Measurements from ENCODE around the gene SURF1. TPM values are rescaled to one million over a fixed set of nuclear protein-coding genes. Genes with fewer than 3 reads are reported as not detected.
A peak's percentile ranks its signal among the peaks of the same experiment; 100 is the strongest.

Gene SURF1
- total RNA-seq, 1 donor from 2014 or later, result 44.5 TPM

GRCh38 chr9:133359399-133360175, 3.3 kb upstream of the SURF1 start:
- DNase-seq (ENCODE audit: low read depth), result no peak
- FAIRE-seq, result no peak
- peaks cover 23% of the 10 kb centered on the region for H3K36me3 ChIP-seq (ENCODE audit: control insufficient read depth, insufficient read depth, low read length)
- no peaks in the 10 kb centered on the region for H3K27me3 ChIP-seq (ENCODE audit: control insufficient read depth, insufficient read depth, low read length)
- no peak overlapping the region for H3K4me3 ChIP-seq (ENCODE audit: low read depth, low read length)
- peak; percentile 48 for TF ChIP-seq CTCF (IDR thresholded peaks at IDR 0.05; ENCODE audit: insufficient read depth, low read length, severe bottlenecking)

GRCh38 chr9:133357656-133358055, 1.4 kb upstream of the SURF1 start:
- FAIRE-seq (no peak), DNase-seq (ENCODE audit: low read depth) (no peak)
- TF ChIP-seq CTCF (IDR thresholded peaks at IDR 0.05; ENCODE audit: insufficient read depth, low read length, severe bottlenecking), result no peak
- no peak overlapping the region for H3K4me3 ChIP-seq (ENCODE audit: low read depth, low read length)
- H3K27me3 ChIP-seq (ENCODE audit: control insufficient read depth, insufficient read depth, low read length), result no peaks in the 10 kb centered on the region
- H3K36me3 ChIP-seq (ENCODE audit: control insufficient read depth, insufficient read depth, low read length), result peaks cover 15% of the 10 kb centered on the region

GRCh38 chr9:133355881-133356357, 368 bp downstream of the SURF1 start:
- peaks cover 21% of the 10 kb centered on the region for H3K36me3 ChIP-seq (ENCODE audit: control insufficient read depth, insufficient read depth, low read length)
- no peaks in the 10 kb centered on the region for H3K27me3 ChIP-seq (ENCODE audit: control insufficient read depth, insufficient read depth, low read length)
- peak overlapping the region; percentile 77 for H3K4me3 ChIP-seq (ENCODE audit: low read depth, low read length)
- no peak for DNase-seq (ENCODE audit: low read depth)
- no peak for FAIRE-seq
- TF ChIP-seq CTCF (IDR thresholded peaks at IDR 0.05; ENCODE audit: insufficient read depth, low read length, severe bottlenecking), result peak; percentile 21

- DNase-seq (ENCODE audit: low read depth) (no peak), FAIRE-seq (no peak)
- Histone ChIP-seq H3K4me3 (ENCODE audit: low read depth, low read length) (no peak overlapping the region), H3K36me3 (ENCODE audit: control insufficient read depth, insufficient read depth, low read length) (peaks cover 26% of the 10 kb centered on the region), H3K27me3 (ENCODE audit: control insufficient read depth, insufficient read depth, low read length) (no peaks in the 10 kb centered on the region)
- no peak for TF ChIP-seq CTCF (IDR thresholded peaks at IDR 0.05; ENCODE audit: insufficient read depth, low read length, severe bottlenecking)
Measured at GRCh38 chr9:133354766-133355165, 1.5 kb downstream of the SURF1 start.

- no peaks in the 10 kb centered on the region for H3K27me3 ChIP-seq (ENCODE audit: control insufficient read depth, insufficient read depth, low read length)
- FAIRE-seq (no peak), DNase-seq (ENCODE audit: low read depth) (no peak)
- H3K4me3 ChIP-seq (ENCODE audit: low read depth, low read length), result no peak overlapping the region
- no peak for TF ChIP-seq CTCF (IDR thresholded peaks at IDR 0.05; ENCODE audit: insufficient read depth, low read length, severe bottlenecking)
- H3K36me3 ChIP-seq (ENCODE audit: control insufficient read depth, insufficient read depth, low read length), result peaks cover 26% of the 10 kb centered on the region
Measured at GRCh38 chr9:133353548-133353947, 2.7 kb downstream of the SURF1 start.

Measured in bronchial epithelial cell (primary cell).